Left cardiac atrium (tissue), 4 donors: ENCODE measurements around the gene SMCO2. TPM values are rescaled to one million over a fixed set of nuclear protein-coding genes. Genes with fewer than 3 reads are reported as not detected.
A peak's percentile ranks its signal among the peaks of the same experiment; 100 is the strongest.

Source experiments
- ATAC-seq, 2 donors: fragments of 200-7000 bp; cut with Tn5 transposase; one replicate each; pipeline ENCODE4 v1.9.1; 2020; ENCODE audit warnings: mild to moderate bottlenecking in 2 of 2, moderate library complexity in 2 of 2
- DNase-seq: peaks from one replicate; pipeline ENCODE4 v3.0.0-alpha.2; 2020
- intact Hi-C, 2 donors: fragments of 100-400 bp; cut with DNase I; formaldehyde crosslinking; loops; one replicate each; pipeline versions ENCODE4 v1.14.1 to v1.15.1; 2022 to 2023
- total RNA-seq, 2 donors: library from RNA; stranded (reverse); fragmentation: NEBNext Ultra II Directional; extraction: Animal tissue kit (Norgen Biotek cat#: 25700); gene quantifications; one replicate each; pipeline ENCODE4 v1.2.1, GENCODE V29; 2021
- donor health status: DM: no; HTN: yes; CAD: no.
- donor health status: DM: no; HTN: yes; CAD: no; lungs with severe emphysema.
- donor health status: DM: yes; HTN: yes; CAD: no.
- donor health status: Dilated cardiomyopathy.

The SMCO2 gene
- total RNA-seq, 2 donors from 2014 or later, result not detected

DNA sequence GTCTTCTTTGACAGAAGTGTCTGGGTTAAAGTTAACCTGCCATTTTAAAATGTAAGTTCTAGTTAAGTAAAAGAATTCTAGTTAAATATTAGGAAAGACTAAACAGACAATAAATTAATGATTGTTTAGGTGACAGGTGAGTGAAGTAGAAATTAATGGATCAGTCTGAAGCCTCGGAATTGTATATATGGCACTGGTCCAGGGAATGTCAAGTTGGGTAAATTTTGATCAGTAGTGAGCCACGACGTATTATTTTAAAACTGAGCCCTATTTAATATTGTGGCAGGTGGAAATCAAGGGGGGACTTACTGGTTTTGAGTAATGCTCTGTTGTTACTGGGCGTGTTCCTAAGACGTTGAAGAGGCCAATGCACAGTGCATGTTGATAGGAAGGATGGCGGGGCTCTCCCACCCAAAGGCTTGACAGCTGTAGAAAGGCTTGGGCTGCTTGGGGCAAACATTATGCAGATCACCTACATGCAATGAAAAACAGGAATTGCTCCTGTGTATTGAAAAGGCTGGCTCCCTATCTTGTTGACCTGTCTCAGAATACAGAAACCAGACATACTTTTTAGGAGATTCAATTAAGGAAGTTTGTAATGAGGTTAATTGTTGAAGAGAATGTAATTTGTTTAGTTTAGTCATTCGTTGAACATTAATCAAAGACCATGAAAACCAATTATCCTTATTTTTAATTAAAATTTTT, 71.6 kb downstream of the SMCO2 start:
- DNase-seq, result no peak
- intact Hi-C loops, result no loop called here
- ATAC-seq, result no peak

DNA sequence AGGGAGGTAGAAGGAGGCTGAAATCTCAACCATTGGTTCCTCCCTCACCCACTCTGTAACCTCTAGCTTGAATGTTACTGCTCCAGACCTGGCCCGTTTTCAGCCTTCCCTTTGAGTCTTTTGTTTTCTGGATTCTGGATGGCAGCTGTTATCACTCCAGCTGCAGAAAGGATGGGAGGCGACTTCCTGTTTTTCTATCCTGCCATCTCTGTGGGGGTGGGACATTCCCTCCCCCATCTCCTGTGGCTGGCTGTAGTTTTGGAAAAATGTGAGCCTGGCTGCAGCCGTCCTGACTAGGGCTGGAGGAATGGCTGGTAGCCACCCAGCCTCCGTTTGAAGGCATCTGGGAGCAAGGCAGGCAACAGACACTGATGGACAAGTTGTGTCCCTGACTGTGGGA, 74.5 kb downstream of the SMCO2 start:
- intact Hi-C loops, result loop anchor here in 1 of 2 donors (10.0 kb wide), 1 partner anchor 86 kb away; no protein-coding TSS in a partner anchor
- ATAC-seq (no peak), DNase-seq (peak; percentile 39)

DNA sequence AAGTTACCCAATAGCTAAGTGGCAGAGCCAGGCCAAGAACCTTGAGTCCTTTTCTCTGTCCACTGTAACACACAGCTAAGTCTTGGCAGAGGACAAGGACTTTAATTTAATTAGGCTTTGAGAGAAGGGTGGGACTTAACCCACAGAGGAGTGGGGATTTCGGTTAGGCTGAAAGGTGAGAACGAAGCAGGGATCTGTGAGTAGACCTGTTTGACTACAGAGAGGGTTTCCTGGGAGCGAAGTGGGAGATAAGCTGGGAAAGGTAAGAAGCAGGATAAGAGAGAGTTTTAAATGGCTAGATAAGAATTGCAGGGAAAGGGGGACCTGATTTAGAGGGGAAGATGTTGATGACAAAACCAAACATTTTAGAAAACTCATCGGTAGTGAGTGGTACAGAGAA, 75.4 kb downstream of the SMCO2 start:
- DNase-seq, result no peak
- ATAC-seq, result no peak
- intact Hi-C loops, result loop anchor here in 1 of 2 donors (10.0 kb wide), 1 partner anchor 87 kb away; no protein-coding TSS in a partner anchor

DNA sequence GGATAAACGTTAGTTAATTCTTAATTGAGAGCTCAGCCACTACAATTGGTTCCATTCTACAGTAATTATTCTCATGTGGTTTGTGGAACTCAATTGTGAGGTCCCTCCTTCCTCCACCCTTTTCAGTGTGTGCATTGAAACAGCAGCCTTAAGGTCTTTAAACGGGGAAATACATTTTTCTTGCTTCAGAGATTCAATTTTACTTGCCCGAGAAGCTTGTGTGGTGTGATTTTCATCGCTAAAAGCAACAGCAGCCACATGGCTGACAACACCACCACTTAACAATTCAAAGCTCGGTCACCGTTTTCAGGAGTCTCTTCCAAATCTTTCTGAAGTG, 76.7 kb downstream of the SMCO2 start:
- ATAC-seq (no peak), DNase-seq (no peak)
- intact Hi-C loops, result loop anchor here in 1 of 2 donors (10.0 kb wide), 1 partner anchor 88 kb away; no protein-coding TSS in a partner anchor

DNA sequence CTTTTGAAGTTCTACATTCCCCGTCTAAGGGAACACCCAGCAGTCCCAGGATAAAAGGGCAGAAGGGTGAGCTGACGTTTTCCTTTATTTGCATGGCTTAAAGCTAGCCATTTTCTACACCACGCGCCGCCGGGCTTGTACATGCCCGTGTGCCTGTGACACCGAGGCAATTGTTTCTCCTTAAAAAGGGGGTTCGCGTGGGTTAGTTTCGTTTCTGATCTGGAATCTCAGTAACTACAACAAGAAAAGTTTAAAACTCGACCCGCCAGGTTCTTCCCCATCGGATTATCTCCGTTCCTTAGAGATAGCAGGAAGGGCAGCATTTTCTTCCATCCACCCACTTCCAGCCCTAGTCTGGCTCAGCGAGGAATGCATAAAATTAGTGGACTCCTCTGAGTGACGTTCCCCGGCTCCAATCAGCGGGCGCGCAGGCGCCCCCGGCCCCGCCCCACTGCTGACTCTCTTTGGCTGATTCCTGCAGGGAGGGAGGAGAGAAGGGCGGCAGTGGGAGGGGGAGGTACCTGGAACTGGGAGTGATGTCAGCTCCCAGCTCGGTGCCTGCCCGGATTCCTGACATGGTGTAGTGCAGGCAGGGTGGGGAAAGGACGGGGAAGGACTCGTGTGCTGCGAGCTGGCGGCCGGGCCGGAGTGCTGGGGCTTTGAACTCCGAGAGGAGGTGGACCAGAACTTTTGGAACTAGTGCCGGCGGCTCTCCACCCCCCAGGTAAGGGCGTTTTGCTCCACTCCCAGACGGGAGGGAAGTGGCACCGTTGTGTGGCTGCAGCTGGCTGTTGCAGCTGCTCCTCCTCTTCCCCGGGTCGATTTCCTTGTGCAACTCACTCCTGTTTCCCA, 77.3 kb downstream of the SMCO2 start, which contains the start of gene PPFIBP1:
Gene PPFIBP1 (plus strand): TSS at position 565 of the 852 bp plus-strand sequence. CDS start 109,191 bp downstream, outside the sequence.
- intact Hi-C loops, result loop anchor here in 1 of 2 donors (10.0 kb wide), 1 partner anchor 89 kb away; no protein-coding TSS in a partner anchor
- DNase-seq (peak; percentile 97), ATAC-seq (peak; percentile 98)

DNA sequence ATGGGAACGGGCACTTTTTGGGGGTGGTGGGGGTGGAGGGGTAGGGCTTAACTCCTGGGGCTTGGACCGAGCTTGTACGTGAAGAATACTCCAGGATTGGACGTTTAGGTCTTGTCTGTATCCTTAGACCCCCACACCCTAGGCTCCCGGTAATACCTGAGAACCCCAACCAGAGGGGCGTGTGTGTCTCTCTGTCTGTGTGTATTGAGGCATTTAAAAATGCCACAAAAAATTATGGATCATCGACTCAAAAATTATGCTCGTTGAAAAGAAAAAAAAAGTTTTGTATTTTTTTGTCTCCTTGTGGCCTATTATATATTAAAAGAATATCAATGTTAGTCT, 77.9 kb downstream of the SMCO2 start:
- DNase-seq (no peak), ATAC-seq (no peak)
- intact Hi-C loops, result loop anchor here in 1 of 2 donors (10.0 kb wide), 1 partner anchor 90 kb away; no protein-coding TSS in a partner anchor

DNA sequence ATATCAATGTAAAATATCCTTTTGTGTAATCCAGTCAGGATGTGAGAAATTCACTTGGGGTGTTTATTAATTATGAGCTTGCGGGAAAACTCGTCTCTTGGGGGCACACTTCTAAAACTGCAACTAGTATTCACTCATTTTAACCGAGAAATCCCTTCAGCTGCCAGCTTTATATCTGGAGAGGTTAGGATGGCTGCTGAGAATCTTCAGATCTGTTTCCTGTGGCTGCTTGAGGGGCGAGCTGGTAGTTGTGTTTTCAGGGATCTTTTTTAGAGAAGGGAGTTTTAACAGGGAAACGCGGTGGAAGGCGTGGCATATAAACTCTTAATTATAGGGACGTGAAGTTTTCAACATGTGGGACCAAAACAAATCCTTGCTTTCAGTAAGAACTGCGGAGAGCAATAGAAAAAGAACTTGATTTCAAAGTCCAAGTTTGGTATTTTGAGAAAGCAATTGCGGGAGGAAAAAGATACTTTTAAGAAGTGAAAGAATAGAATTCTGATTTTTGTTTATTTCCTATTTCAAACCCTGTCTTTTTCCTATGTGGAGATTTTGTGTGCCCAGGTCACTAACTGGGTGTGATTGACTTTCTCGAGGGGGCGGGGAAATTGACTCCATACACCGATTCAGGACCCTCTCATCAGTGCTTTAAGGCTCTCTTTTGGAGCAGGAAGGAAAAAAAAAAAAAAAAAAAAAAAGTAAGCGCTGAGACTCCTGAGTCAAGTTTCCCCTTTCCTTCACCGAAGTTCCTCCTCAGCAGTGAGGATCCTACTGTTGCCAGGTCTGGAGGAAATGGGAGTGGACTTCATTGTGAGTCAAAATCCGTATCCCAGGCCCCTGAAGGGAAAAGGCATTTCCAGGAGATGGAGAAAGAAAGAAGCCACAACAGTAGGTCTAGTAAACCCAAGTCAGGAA, 78.6 kb downstream of the SMCO2 start:
- ATAC-seq, result peak in 1 of 2 donors; percentile 24
- intact Hi-C loops, result loop anchor here (5.0 to 10.0 kb wide), 2 partner anchors 90 to 112 kb away; no protein-coding TSS in a partner anchor
- no peak for DNase-seq

DNA sequence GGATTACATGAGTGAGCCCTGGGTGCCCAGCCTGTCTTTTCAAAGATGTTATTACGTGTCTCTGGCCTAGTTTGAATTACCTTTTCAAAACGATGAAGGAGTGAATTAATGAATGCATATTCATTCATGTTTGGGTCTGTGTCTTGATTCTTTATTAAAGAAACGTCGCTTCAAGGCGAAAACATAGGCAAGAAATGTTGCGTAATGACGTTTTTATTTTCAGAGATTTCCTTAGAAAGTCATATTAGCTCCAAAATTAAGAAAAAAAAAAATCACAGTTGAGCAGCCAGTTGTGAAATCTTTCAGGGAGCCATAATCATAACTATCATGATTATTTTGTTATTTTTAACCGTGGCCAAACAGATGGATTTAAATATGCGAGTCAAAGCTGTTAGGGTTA, 81.0 kb downstream of the SMCO2 start:
- intact Hi-C loops, result loop anchor here (5.0 to 10.0 kb wide), 2 partner anchors 93 to 110 kb away; no protein-coding TSS in a partner anchor
- DNase-seq (no peak), ATAC-seq (no peak)

DNA sequence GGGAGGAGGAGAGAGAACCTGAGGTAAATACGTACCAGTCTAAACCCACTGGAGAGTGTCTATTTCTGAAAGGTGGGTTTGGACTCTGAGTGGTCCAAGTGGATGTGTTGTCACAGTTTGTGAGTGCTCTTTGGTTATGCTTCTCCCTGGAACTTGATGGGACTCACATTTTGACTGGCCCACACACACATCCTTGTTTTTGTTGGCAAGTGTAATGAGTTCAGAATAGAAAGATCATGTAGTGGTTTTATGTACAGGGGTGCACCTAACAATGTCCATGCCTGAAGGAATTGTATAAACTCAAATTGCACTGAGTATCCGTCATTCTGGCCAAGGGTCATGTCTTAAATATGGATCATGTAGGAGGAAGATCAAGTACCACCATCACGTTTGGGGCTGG, 82.3 kb downstream of the SMCO2 start:
- intact Hi-C loops, result loop anchor here (5.0 to 10.0 kb wide), 2 partner anchors 94 to 109 kb away; no protein-coding TSS in a partner anchor
- ATAC-seq (no peak), DNase-seq (no peak)

DNA sequence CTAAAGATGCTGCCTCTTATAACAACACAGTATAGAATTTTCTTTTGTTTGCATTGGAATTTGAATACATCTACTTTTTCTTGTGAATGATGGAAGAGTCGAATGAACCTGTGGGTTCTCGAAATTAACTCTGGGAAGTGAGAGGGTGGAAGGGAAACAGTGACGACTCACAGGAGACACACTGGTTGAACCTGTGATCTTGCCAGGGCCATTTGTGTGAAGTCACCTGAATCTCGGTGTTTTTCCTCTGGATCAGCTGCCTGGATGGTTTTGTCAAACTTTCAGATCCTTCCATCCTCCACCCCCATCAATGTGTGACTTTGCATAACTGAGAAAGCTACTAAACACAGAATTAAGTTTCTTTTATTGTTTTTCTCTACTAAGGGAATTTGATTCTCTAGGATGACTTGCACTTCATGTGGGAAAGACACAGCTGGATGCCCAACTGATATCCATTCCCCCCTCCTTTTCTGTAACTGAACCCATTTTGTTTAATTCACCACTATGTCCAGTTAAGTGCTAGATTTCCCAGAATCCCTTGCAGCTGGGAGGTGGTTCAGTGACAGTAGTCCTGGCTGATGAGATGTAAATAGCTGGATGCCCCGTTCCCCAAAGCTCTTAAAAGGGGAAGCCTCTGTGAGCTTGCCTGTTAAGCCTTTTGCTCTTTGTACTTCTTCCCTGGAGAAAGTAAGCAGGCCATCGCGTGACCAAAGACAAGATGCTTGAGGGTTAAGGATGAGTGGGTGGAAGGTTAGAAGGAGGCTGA, 83.8 kb downstream of the SMCO2 start:
- DNase-seq (no peak), ATAC-seq (no peak)
- intact Hi-C loops, result no loop called here

DNA sequence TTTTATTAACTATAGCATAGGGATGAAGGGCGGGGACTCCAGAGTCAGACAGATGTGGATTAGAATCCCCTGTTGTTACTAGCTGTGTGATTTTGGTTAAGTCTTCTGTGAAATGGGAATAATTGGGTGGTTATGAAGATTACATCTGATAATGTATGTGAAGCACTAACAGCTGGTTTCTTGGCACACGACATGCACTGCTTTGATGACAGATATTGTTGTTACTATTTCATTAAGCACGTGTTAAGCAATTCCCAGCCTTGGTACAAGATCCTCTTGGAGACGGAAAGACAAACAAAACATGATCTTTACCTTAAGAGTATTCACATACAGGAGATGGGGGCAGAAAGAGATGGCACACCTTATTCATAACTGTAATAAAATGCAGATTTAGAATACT, 85.4 kb downstream of the SMCO2 start:
- DNase-seq (no peak), ATAC-seq (no peak)
- intact Hi-C loops, result no loop called here

DNA sequence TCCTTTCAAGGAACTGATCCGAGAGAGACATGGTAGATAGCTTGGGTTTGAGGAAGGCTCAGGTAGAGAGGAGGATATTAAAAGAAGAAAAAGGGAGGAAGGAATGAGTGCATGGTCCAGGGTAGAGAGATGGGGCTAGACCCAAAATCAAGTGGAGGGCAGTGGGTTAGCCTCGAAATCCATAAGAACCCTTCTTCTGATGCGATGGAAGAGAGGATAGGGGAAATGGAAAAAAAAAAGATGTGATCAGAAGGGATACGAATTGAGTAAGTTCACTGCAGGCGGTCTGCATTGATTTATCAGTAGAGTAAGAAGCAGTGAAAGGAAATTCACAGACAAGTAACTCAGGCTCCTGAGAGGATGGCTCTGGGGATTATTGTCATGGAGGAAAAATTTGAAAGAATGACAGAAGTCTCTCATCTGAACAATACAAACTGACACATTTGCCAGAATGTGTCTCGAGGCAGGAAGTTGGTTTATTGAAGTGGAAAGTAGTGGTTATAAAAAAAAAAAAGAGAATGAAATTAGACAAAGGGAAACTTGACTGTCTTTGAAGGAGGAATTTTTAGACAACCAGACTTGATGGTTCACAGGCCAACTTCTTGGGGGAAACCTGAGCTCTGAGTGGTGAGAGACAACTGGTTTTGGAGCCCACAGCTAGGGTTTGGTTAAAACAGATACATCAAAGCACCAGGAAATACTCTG, 87.7 kb downstream of the SMCO2 start:
- no peak for DNase-seq
- ATAC-seq, result no peak
- intact Hi-C loops, result no loop called here

DNA sequence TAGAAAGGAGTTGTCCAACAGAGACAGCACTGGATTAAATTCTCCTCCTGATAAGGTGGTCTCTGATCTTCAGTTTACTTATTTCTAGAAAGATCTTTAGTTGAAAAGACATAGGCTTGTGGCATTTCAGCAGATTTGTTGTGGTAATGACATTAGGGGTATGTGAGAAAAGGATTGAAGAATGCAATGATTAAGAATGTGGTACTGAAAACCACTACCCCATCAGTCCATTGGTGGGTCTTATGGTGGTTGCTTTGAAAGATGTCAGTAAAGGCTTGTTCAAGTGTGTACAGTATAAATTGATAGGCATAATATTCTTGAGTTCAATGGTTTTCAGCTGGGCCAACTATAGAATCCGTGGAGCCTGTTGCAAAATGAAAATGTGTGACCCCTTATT, 88.2 kb downstream of the SMCO2 start:
- ATAC-seq, result no peak
- DNase-seq, result no peak
- intact Hi-C loops, result no loop called here

DNA sequence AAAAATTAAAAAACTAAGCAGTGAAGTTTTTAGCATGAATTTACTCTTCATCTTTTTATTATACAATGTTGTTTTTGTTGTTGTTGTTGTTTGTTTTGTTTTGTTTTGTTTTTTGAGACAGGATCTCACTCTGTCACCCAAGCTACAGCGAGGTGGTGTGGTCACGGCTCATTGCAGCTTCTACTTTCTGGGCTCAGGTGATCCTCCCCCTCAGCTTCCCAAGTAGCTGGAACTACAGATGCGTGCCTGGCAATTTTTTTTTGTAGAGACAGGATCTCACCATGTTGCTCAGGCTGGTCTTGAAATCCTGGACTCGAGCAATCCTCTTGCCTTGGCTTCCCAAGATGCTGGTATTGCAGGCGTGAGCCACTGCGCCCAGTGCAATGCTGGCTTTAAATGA, 88.8 kb downstream of the SMCO2 start:
- intact Hi-C loops, result no loop called here
- DNase-seq, result no peak
- ATAC-seq, result no peak

DNA sequence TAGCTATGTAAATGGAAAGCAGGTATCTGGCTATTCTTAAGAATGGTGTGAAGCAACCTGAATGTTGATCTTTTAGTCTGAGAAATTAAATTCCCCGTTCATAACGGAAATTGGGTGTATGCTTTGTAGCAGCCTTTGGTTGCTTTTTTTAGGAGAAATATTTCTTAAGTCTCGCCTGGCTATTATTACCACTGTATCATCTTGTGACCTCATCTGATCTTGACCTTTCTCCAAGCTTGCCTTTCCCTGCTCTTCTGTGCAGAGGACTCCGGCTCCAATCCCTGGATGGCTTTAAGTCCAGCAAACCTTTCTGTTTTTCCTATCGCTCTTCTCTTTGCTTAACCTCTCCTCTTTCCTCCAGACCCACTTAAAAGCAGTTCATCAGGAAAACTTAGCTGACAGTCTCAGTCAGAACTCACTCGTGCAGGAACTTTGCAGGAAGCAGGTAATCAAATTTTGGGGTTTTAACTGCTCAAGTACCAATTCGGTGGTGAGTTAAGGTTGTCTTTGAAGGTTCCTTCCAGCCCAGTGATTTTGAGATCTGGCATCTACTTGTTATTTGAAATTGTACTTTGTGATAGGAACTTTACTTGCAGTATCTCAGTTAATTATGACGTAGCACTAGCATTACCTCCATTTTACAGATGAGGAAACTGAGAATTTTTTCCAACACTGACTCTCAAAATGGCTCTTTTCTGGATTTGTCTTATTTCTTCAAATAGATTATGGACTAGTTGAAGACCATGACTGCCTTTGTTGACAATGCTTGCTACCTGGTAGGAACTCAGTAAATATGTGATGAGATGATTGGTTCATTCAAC, 91.5 kb downstream of the SMCO2 start:
- peak in 1 of 2 donors; percentile 51 for ATAC-seq
- DNase-seq, result no peak
- intact Hi-C loops, result no loop called here

DNA sequence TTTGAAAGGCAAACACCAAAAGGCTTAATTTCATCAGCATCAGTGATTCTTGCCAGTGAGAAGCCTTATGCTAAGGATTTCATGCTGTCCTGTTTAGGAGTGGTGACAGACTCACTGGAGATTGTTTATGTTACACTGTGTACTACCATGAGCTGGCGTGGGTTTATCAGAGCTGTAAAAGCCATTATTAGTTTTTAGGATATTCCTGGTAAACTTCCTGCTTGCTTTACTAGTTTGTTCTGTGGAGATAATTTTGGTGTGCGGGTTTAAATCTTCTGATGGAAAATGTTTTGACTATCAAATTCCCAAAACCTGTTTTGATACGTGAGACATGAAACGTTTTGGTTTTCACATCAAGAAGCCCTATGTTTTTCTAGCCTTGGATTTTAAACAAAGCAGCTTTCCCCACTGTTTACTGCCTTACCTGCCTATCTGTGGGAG, 92.7 kb downstream of the SMCO2 start:
- ATAC-seq, result no peak
- intact Hi-C loops, result no loop called here
- DNase-seq, result no peak
